Sigmoid colon (tissue), 4 donors: ENCODE data around the gene TMED4.

ENCODE experiments used
- CTCF ChIP-seq, 4 experiments: fragments of 450-650 bp in 3 of 4; fragments of 200-600 bp in 1 of 4; IDR thresholded peaks; one replicate each; pipeline ENCODE4 v1.5.1; 2016 to 2019; ENCODE audit warnings: antibody characterized with exemption in 4 of 4, mild to moderate bottlenecking in 3 of 4, moderate library complexity in 2 of 4
- EP300 ChIP-seq, 4 donors: sonication (generic); formaldehyde crosslinking; IDR thresholded peaks; one replicate each; pipeline ENCODE4 v1.6.1; 2017; ENCODE audit warnings: antibody characterized with exemption in 4 of 4
- POLR2A ChIP-seq, 2 donors: fragments of 450-650 bp; IDR thresholded peaks; one replicate each; pipeline ENCODE4 v1.6.1; 2016; ENCODE audit warnings: antibody characterized with exemption in 2 of 2, mild to moderate bottlenecking in 2 of 2, moderate library complexity in 2 of 2
- POLR2AphosphoS5 ChIP-seq, 4 donors: sonication (generic); formaldehyde crosslinking; IDR thresholded peaks; one replicate each; pipeline ENCODE4 v1.6.1; 2017; ENCODE audit warnings: antibody characterized with exemption in 4 of 4

- TF ChIP-seq POLR2AphosphoS5 (IDR thresholded peaks at IDR 0.05) = no peak
- no peak for TF ChIP-seq POLR2A (IDR thresholded peaks at IDR 0.05)
- TF ChIP-seq EP300 (IDR thresholded peaks at IDR 0.05) = no peak
- no peak for TF ChIP-seq CTCF (IDR thresholded peaks at IDR 0.05)
Observed at GRCh38 chr7:44548893-44549292, 33.1 kb downstream of the TMED4 start.
